GM10248 (cell line): Measurements from ENCODE around the gene KCNN2.

Experiments used
- CTCF ChIA-PET: fragments of 300-600 bp; sonication (Branson Sonifier 250); formaldehyde crosslinking; extraction: SDS; loops from one replicate; lab custom pipeline; 2021; ENCODE audit warnings: antibody characterized with exemption; lab: Yijun Ruan, JAX
- POLR2A ChIA-PET: fragments of 350-650 bp; sonication (Branson Sonifier 250); formaldehyde crosslinking; extraction: SDS; loops from one replicate; lab custom pipeline; 2020; ENCODE audit warnings: antibody characterized with exemption; lab: Yijun Ruan, JAX
- DNase-seq: peaks from one replicate; pipeline ENCODE4 v3.0.0; 2012; ENCODE audit errors: extremely low spot score
- CTCF ChIP-seq: IDR thresholded peaks from 2 replicates; pipeline ENCODE4 v1.5.1; 2012; ENCODE audit warnings: mild to moderate bottlenecking, low read depth; ENCODE audit errors: extremely low read depth, missing control alignments, control extremely low read depth

KCNN2 gene

GRCh38 chr5:114319821-114320220 lies 42.0 kb upstream of the KCNN2 start:
- CTCF ChIA-PET, result interaction anchor here (0.7 to 1.4 kb wide), 3 partner anchors 9 to 17 kb away, joined by 3 read pairs; no protein-coding TSS in a partner anchor
- no peak for TF ChIP-seq CTCF
- no peak for DNase-seq

GRCh38 chr5:114324282-114324681 lies 37.6 kb upstream of the KCNN2 start:
- DNase-seq, result no peak
- ChIA-PET CTCF (no interaction called here), POLR2A (no interaction called here)
- TF ChIP-seq CTCF, result no peak

More at GRCh38 chr5:114319821-114320220, 42.0 kb upstream of the KCNN2 start:
- POLR2A ChIA-PET, result no interaction called here

GRCh38 chr5:114325541-114325940 lies 36.3 kb upstream of the KCNN2 start:
- POLR2A ChIA-PET, result no interaction called here
- CTCF ChIA-PET, result no interaction called here

GRCh38 chr5:114327474-114327873 lies 34.4 kb upstream of the KCNN2 start:
- TF ChIP-seq CTCF, result no peak
- ChIA-PET POLR2A (no interaction called here), CTCF (no interaction called here)
- DNase-seq, result no peak

More at GRCh38 chr5:114325541-114325940, 36.3 kb upstream of the KCNN2 start:
- no peak for TF ChIP-seq CTCF
- DNase-seq, result no peak

- TF ChIP-seq CTCF, result no peak
- POLR2A ChIA-PET, result no interaction called here
- no peak for DNase-seq
- CTCF ChIA-PET, result interaction anchor here (0.8 to 1.7 kb wide), 2 partner anchors 8 to 10 kb away, joined by 3 to 6 read pairs; no protein-coding TSS in a partner anchor
Observed at GRCh38 chr5:114327987-114328386, 33.9 kb upstream of the KCNN2 start.

- ChIA-PET POLR2A (no interaction called here), CTCF (interaction anchor here (1.3 kb wide), 1 partner anchor 12 kb away, joined by 3 read pairs; no protein-coding TSS in a partner anchor)
- no peak for TF ChIP-seq CTCF
- no peak for DNase-seq
Observed at GRCh38 chr5:114330916-114331531, 30.8 kb upstream of the KCNN2 start.
